Uterus (tissue), 4 donors: Measurements from ENCODE around the gene CYP2E1. TPM values are rescaled to one million over a fixed set of nuclear protein-coding genes. Genes with fewer than 3 reads are reported as not detected.

ENCODE experiments used
- DNase-seq, 2 donors: peaks; one replicate each; pipeline ENCODE4 v3.0.0-alpha.2; 2019 to 2020
- H3K27ac ChIP-seq, 2 donors: fragments of 200-600 bp; sonication (generic); 1 replicate in 1 of 2; 2 replicates in 1 of 2; pipeline ENCODE4 v1.5.1; 2016 to 2018
- H3K27me3 ChIP-seq, 2 donors: fragments of 200-600 bp; sonication (generic); one replicate each; pipeline ENCODE4 v1.5.1; 2018 to 2019; ENCODE audit warnings: control low read depth in 1 of 2
- H3K36me3 ChIP-seq, 2 donors: fragments of 200-600 bp; sonication (generic); one replicate each; pipeline ENCODE4 v1.5.1; 2019; ENCODE audit warnings: control low read depth in 1 of 2
- H3K4me1 ChIP-seq, 2 donors: fragments of 200-600 bp; sonication (generic); one replicate each; pipeline ENCODE4 v1.5.1; 2018 to 2019; ENCODE audit warnings: control low read depth in 1 of 2
- H3K4me3 ChIP-seq, 2 donors: fragments of 200-600 bp; sonication (generic); 1 replicate in 1 of 2; 2 replicates in 1 of 2; pipeline ENCODE4 v1.5.1; 2018 to 2019; ENCODE audit warnings: mild to moderate bottlenecking in 1 of 2
- H3K9me3 ChIP-seq, 2 donors: fragments of 200-600 bp; sonication (generic); one replicate each; pipeline ENCODE4 v1.5.1; 2019; ENCODE audit warnings: control low read depth in 1 of 2
- POLR2A ChIP-seq, 2 donors: fragments of 450-650 bp; IDR thresholded peaks; one replicate each; pipeline ENCODE4 v1.6.1; 2016; ENCODE audit warnings: antibody characterized with exemption in 2 of 2, mild to moderate bottlenecking in 1 of 2, moderate library complexity in 1 of 2
- intact Hi-C: fragments of 100-400 bp; cut with DNase I; formaldehyde crosslinking; loops from one replicate; pipeline ENCODE4 v1.15.1; 2023; ENCODE audit warnings: low total_unique reads
- total RNA-seq, 4 donors: library from RNA; depleted of rRNA in 3 of 4; stranded (reverse); fragments of >200 nt in 3 of 4; gene quantifications; one replicate each; pipeline versions ENCODE4 v1.1.0 to v1.2.4, GENCODE V29; 2014 to 2023
- TF ChIP-seq, protein P1 (sequence below), 4 experiments: fragments of 200-600 bp in 2 of 4; fragments of 450-650 bp in 2 of 4; sonication (generic) in 2 of 4; IDR thresholded peaks; one replicate each; pipeline ENCODE4 v1.5.1; 2016 to 2019; ENCODE audit warnings: antibody characterized with exemption in 4 of 4, mild to moderate bottlenecking in 2 of 4, moderate library complexity in 1 of 4
- donor health status: DM: yes; HTN: yes; CAD: no.

CYP2E1 gene
- total RNA-seq, result 1 to 10 TPM in 2 of 4 donors, under 1 TPM in 2; 0.29 to 6.9 (median 1.1) TPM

DNA sequence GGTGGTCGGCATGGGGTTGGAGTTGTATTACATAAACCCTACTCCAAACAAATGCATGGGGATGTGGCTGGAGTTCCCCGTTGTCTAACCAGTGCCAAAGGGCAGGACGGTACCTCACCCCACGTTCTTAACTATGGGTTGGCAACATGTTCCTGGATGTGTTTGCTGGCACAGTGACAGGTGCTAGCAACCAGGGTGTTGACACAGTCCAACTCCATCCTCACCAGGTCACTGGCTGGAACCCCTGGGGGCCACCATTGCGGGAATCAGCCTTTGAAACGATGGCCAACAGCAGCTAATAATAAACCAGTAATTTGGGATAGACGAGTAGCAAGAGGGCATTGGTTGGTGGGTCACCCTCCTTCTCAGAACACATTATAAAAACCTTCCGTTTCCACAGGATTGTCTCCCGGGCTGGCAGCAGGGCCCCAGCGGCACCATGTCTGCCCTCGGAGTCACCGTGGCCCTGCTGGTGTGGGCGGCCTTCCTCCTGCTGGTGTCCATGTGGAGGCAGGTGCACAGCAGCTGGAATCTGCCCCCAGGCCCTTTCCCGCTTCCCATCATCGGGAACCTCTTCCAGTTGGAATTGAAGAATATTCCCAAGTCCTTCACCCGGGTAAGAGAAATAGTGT is at the start of gene CYP2E1:
Gene CYP2E1 (plus strand): TSS at position 407 of the 632 bp plus-strand sequence. CDS start 33 bp downstream, at position 440.
- intact Hi-C loops, result no loop called here
- DNase-seq, result no peak
- Histone ChIP-seq H3K4me1 (no peaks in the 10 kb centered on the region), H3K9me3 (no peaks in the 10 kb centered on the region), H3K4me3 (no peak within 1 kb of the TSS), H3K27ac (no peak within 1 kb of the TSS), H3K36me3 (no peaks in the 10 kb centered on the region), H3K27me3 (peaks cover 0 to 6% of the 10 kb centered on the region in 2 donors)
- TF ChIP-seq, protein P1, sequence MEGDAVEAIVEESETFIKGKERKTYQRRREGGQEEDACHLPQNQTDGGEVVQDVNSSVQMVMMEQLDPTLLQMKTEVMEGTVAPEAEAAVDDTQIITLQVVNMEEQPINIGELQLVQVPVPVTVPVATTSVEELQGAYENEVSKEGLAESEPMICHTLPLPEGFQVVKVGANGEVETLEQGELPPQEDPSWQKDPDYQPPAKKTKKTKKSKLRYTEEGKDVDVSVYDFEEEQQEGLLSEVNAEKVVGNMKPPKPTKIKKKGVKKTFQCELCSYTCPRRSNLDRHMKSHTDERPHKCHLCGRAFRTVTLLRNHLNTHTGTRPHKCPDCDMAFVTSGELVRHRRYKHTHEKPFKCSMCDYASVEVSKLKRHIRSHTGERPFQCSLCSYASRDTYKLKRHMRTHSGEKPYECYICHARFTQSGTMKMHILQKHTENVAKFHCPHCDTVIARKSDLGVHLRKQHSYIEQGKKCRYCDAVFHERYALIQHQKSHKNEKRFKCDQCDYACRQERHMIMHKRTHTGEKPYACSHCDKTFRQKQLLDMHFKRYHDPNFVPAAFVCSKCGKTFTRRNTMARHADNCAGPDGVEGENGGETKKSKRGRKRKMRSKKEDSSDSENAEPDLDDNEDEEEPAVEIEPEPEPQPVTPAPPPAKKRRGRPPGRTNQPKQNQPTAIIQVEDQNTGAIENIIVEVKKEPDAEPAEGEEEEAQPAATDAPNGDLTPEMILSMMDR (IDR thresholded peaks at IDR 0.05), result no peak
- TF ChIP-seq POLR2A (IDR thresholded peaks at IDR 0.05), result no peak

DNA sequence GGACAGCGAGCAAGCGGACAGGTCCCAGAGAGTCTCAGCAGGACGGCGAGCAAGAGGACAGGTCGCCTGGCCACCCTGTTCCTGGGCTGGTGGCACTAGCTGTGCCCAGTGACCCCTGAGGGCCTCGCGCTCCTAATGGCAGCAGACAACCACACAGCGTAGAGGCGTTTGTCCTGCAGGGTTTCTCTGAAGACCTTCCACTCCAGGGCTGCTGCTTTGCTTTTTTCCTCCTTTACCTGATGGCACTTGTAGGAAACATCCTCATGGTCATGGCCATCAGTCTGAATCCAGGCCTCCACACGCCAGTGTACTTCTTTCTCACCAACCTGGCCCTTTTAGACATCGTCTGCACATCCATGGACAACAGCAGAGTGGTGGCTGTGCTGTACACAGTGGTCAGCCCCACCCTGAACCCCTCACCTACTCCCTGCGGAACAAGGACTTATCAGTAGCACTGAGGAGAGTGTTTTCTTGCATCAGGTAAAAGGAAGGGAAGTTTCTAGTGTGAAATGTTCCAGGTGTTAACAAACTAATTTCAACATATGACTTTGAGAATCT is 46.0 kb upstream of the CYP2E1 start:
- H3K4me1 ChIP-seq, result no peaks in the 10 kb centered on the region
- no peak overlapping the region for H3K4me3 ChIP-seq
- H3K36me3 ChIP-seq, result no peaks in the 10 kb centered on the region
- intact Hi-C loops, result no loop called here
- DNase-seq, result no peak
- no peaks in the 10 kb centered on the region for H3K27me3 ChIP-seq
- TF ChIP-seq POLR2A (IDR thresholded peaks at IDR 0.05), result no peak
- TF ChIP-seq, protein P1 (IDR thresholded peaks at IDR 0.05), result no peak
- peaks cover 0 to 14% of the 10 kb centered on the region in 2 donors for H3K9me3 ChIP-seq
- H3K27ac ChIP-seq, result no peak overlapping the region

DNA sequence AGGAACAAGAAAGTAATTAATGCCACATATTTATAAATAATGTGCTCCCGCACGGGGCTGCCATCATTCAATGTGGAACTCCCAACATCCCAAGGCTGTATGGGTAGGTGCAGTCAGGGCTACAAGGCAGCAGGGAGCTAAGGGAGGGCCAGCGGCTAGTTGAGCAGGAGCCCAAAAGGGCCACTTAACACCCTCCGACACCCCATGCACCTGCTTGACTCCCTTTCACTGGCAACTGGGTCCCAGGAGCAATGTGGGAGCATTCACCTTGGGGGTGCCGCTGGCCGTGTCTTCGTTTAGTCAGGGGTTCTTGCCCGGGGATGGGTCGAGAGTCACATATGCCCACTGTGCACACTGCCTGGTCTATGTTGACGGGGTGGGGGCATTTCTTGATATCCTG is 45.5 kb upstream of the CYP2E1 start:
- no peak for DNase-seq
- intact Hi-C loops, result no loop called here
- Histone ChIP-seq H3K36me3 (no peaks in the 10 kb centered on the region), H3K27me3 (no peaks in the 10 kb centered on the region), H3K4me1 (no peaks in the 10 kb centered on the region), H3K4me3 (no peak overlapping the region), H3K9me3 (peaks cover 0 to 14% of the 10 kb centered on the region in 2 donors), H3K27ac (no peak overlapping the region)
- TF ChIP-seq, protein P1 (IDR thresholded peaks at IDR 0.05), result no peak
- TF ChIP-seq POLR2A (IDR thresholded peaks at IDR 0.05), result no peak

DNA sequence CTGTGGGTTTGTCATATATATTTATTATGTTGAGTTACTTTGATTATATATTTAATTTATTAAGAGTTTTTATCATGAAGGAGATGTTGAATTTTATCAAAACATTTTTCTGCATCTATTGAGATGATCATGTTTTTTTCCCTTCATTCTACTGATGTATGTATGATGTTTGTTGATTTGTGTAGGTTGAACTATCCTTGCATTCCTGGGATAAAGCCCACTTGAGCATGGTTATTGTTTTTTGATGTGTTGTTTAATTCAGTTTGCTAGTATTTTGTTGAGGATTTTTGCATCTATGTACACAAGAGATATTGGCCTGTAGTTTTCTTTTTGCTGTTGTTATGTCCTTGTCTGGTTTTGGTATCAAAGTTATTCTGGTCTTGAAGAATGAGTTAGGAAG is 42.3 kb upstream of the CYP2E1 start:
- DNase-seq, result no peak
- no peak overlapping the region for H3K27ac ChIP-seq
- H3K36me3 ChIP-seq, result no peaks in the 10 kb centered on the region
- no peak overlapping the region for H3K4me3 ChIP-seq
- H3K27me3 ChIP-seq, result no peaks in the 10 kb centered on the region
- peaks cover 0 to 18% of the 10 kb centered on the region in 2 donors for H3K9me3 ChIP-seq
- no peaks in the 10 kb centered on the region for H3K4me1 ChIP-seq
- intact Hi-C loops, result no loop called here
- TF ChIP-seq, protein P1 (IDR thresholded peaks at IDR 0.05), result no peak
- no peak for TF ChIP-seq POLR2A (IDR thresholded peaks at IDR 0.05)

DNA sequence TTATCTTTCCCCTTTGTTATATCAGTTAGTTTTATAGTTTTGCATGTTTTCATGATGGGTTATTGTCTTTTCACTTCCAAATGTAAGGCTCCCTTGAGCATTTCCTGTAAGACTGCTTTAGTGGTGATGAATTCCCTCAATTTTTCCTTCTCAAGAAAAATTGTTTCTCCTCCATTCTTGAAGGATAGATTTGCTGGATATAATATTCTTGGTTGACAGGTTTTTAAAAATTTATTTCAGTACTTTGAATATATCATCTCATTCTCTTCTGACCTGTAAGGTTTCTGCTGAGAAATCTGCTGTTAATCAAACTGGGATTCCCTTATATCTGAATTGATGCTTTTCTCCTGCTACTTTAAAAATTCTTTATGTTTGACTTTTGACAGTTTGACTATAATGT is 40.1 kb upstream of the CYP2E1 start:
- no peak for TF ChIP-seq POLR2A (IDR thresholded peaks at IDR 0.05)
- TF ChIP-seq, protein P1 (IDR thresholded peaks at IDR 0.05), result no peak
- Histone ChIP-seq H3K9me3 (peaks cover 0 to 18% of the 10 kb centered on the region in 2 donors), H3K36me3 (no peaks in the 10 kb centered on the region), H3K4me1 (no peaks in the 10 kb centered on the region), H3K27me3 (no peaks in the 10 kb centered on the region), H3K27ac (no peak overlapping the region), H3K4me3 (no peak overlapping the region)
- intact Hi-C loops, result no loop called here
- no peak for DNase-seq
